ENCODE measurements around the gene OMP. TPM values are rescaled to one million over a fixed set of nuclear protein-coding genes. Genes with fewer than 3 reads are reported as not detected.

OMP gene
- total RNA-seq, 1 donor from 2014 or later, result not detected

GRCh38 chr11:77069969-77070582 lies 32.6 kb upstream of the OMP start:
- H3K4me1 ChIP-seq, result peaks cover 56% of the 10 kb centered on the region
- no peaks in the 10 kb centered on the region for H3K36me3 ChIP-seq
- intact Hi-C loops (cut with micrococcal nuclease), result no loop called here
- TF ChIP-seq CTCF (IDR thresholded peaks at IDR 0.05; ENCODE audit: borderline replicate concordance), result no peak
- no peak overlapping the region for H3K4me3 ChIP-seq
- no peaks in the 10 kb centered on the region for H3K27me3 ChIP-seq (ENCODE audit: low read depth)
- H3K9me3 ChIP-seq (replicated peaks), result no peaks in the 10 kb centered on the region
- H3K27ac ChIP-seq (replicated peaks), result no peak overlapping the region
- no peak for DNase-seq

GRCh38 chr11:77071077-77071476 lies 31.6 kb upstream of the OMP start:
- intact Hi-C loops (cut with micrococcal nuclease), result no loop called here
- Histone ChIP-seq H3K4me1 (peaks cover 51% of the 10 kb centered on the region), H3K27ac (replicated peaks) (no peak overlapping the region), H3K4me3 (no peak overlapping the region), H3K9me3 (replicated peaks) (no peaks in the 10 kb centered on the region), H3K36me3 (no peaks in the 10 kb centered on the region), H3K27me3 (ENCODE audit: low read depth) (no peaks in the 10 kb centered on the region)
- DNase-seq, result no peak
- no peak for TF ChIP-seq CTCF (IDR thresholded peaks at IDR 0.05; ENCODE audit: borderline replicate concordance)

- H3K27ac ChIP-seq (replicated peaks), result peak overlapping the region; percentile 89
- H3K36me3 ChIP-seq, result no peaks in the 10 kb centered on the region
- H3K9me3 ChIP-seq (replicated peaks), result no peaks in the 10 kb centered on the region
- peaks cover 44% of the 10 kb centered on the region for H3K4me1 ChIP-seq
- intact Hi-C loops (cut with micrococcal nuclease), result no loop called here
- no peak overlapping the region for H3K4me3 ChIP-seq
- no peak for DNase-seq
- no peaks in the 10 kb centered on the region for H3K27me3 ChIP-seq (ENCODE audit: low read depth)
- TF ChIP-seq CTCF (IDR thresholded peaks at IDR 0.05; ENCODE audit: borderline replicate concordance), result no peak
These were observed 30.7 kb upstream of the OMP start for GRCh38 chr11:77071671-77072605.

- Histone ChIP-seq H3K4me3 (no peak overlapping the region), H3K4me1 (peaks cover 35% of the 10 kb centered on the region), H3K27me3 (ENCODE audit: low read depth) (no peaks in the 10 kb centered on the region), H3K36me3 (no peaks in the 10 kb centered on the region), H3K9me3 (replicated peaks) (peaks cover 1% of the 10 kb centered on the region), H3K27ac (replicated peaks) (peak overlapping the region; percentile 89)
- no peak for TF ChIP-seq CTCF (IDR thresholded peaks at IDR 0.05; ENCODE audit: borderline replicate concordance)
- DNase-seq, result no peak
- intact Hi-C loops (cut with micrococcal nuclease), result no loop called here
These were observed 29.8 kb upstream of the OMP start for GRCh38 chr11:77072851-77073327.

- Histone ChIP-seq H3K27me3 (ENCODE audit: low read depth) (no peaks in the 10 kb centered on the region), H3K36me3 (no peaks in the 10 kb centered on the region), H3K4me3 (no peak overlapping the region), H3K27ac (replicated peaks) (peak overlapping the region; percentile 89), H3K4me1 (peaks cover 32% of the 10 kb centered on the region), H3K9me3 (replicated peaks) (peaks cover 7% of the 10 kb centered on the region)
- DNase-seq, result peak; percentile 83
- peak; percentile 49 for TF ChIP-seq CTCF (IDR thresholded peaks at IDR 0.05; ENCODE audit: borderline replicate concordance)
- intact Hi-C loops (cut with micrococcal nuclease), result no loop called here
These were observed 29.2 kb upstream of the OMP start for GRCh38 chr11:77073328-77074001.
